Skeletal muscle satellite cell (primary cell): ENCODE data around the gene GPC5.

ENCODE experiments used
- H3K27me3 ChIP-seq: 2 replicates; pipeline ENCODE4 v1.7.0; 2013; ENCODE audit warnings: low read length; ENCODE audit not compliant: control insufficient read depth, insufficient read depth
- H3K36me3 ChIP-seq: 2 replicates; pipeline ENCODE4 v1.7.0; 2013; ENCODE audit warnings: mild to moderate bottlenecking, control low read depth, low read length; ENCODE audit not compliant: insufficient read depth
- H3K4me1 ChIP-seq: 2 replicates; pipeline ENCODE4 v1.7.0; 2013; ENCODE audit warnings: low read length; ENCODE audit not compliant: control insufficient read depth, insufficient read depth
- H3K4me2 ChIP-seq: 2 replicates; pipeline ENCODE4 v1.7.0; 2013; ENCODE audit warnings: mild to moderate bottlenecking, low read length
- H3K4me3 ChIP-seq: 2 replicates; pipeline ENCODE4 v1.7.0; 2013; ENCODE audit warnings: low read length
- H3K9ac ChIP-seq: 2 replicates; pipeline ENCODE4 v1.7.0; 2013; ENCODE audit warnings: mild to moderate bottlenecking, low read depth, low read length, moderate library complexity
- H3K9me3 ChIP-seq: replicated peaks from 2 replicates; pipeline ENCODE4 v1.7.0; 2013; ENCODE audit warnings: mild to moderate bottlenecking, control low read depth, low read length

Gene GPC5

GRCh38 chr13:91702411-91702810 lies 304.0 kb downstream of the GPC5 start:
- Histone ChIP-seq H3K4me1 (no peaks in the 10 kb centered on the region), H3K4me3 (no peak overlapping the region), H3K4me2 (no peak overlapping the region), H3K36me3 (no peaks in the 10 kb centered on the region), H3K9ac (no peak overlapping the region), H3K9me3 (peaks cover 4% of the 10 kb centered on the region), H3K27me3 (no peaks in the 10 kb centered on the region)

DNA sequence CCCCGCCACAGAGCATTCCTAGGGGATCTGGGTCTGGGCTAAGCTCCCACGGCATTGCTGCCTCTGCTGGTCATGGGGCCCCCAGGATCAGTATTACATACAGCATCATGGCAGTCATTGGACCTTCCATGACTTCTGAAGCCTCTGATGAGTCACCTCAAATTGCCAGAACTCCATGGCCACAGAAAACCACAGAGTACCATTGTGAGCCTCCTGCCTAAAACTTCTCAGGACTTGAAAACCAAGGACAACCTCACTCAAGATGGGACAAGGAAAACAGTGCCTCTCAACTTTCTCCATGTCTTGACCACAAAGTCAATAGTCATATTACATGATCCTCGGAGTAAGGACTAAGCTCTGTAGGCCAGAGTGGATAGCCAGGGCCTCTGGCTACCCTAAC lies 306.0 kb downstream of the GPC5 start:
- no peaks in the 10 kb centered on the region for H3K36me3 ChIP-seq

GRCh38 chr13:91708558-91708957 lies 310.1 kb downstream of the GPC5 start:
- no peak overlapping the region for H3K4me2 ChIP-seq
- no peaks in the 10 kb centered on the region for H3K27me3 ChIP-seq
- H3K9me3 ChIP-seq = peaks cover 4% of the 10 kb centered on the region
- H3K36me3 ChIP-seq = no peaks in the 10 kb centered on the region
- H3K4me1 ChIP-seq = no peaks in the 10 kb centered on the region
- no peak overlapping the region for H3K4me3 ChIP-seq
- no peak overlapping the region for H3K9ac ChIP-seq

More for the DNA sequence above, 306.0 kb downstream of the GPC5 start:
- Histone ChIP-seq H3K4me1 (no peaks in the 10 kb centered on the region), H3K4me2 (no peak overlapping the region), H3K27me3 (no peaks in the 10 kb centered on the region), H3K9me3 (peaks cover 4% of the 10 kb centered on the region), H3K9ac (no peak overlapping the region), H3K4me3 (no peak overlapping the region)

- no peaks in the 10 kb centered on the region for H3K4me1 ChIP-seq
- no peak overlapping the region for H3K4me3 ChIP-seq
- peaks cover 4% of the 10 kb centered on the region for H3K9me3 ChIP-seq
- no peak overlapping the region for H3K4me2 ChIP-seq
- H3K9ac ChIP-seq = no peak overlapping the region
- no peaks in the 10 kb centered on the region for H3K27me3 ChIP-seq
- no peaks in the 10 kb centered on the region for H3K36me3 ChIP-seq
These were observed 310.8 kb downstream of the GPC5 start for GRCh38 chr13:91709180-91709579.

- H3K4me1 ChIP-seq = no peaks in the 10 kb centered on the region
- H3K4me3 ChIP-seq = no peak overlapping the region
- no peak overlapping the region for H3K9ac ChIP-seq
- H3K36me3 ChIP-seq = no peaks in the 10 kb centered on the region
- H3K4me2 ChIP-seq = no peak overlapping the region
- no peaks in the 10 kb centered on the region for H3K27me3 ChIP-seq
- H3K9me3 ChIP-seq = no peaks in the 10 kb centered on the region
These were observed 312.3 kb downstream of the GPC5 start for GRCh38 chr13:91710733-91711132.

- H3K4me2 ChIP-seq = no peak overlapping the region
- H3K27me3 ChIP-seq = no peaks in the 10 kb centered on the region
- H3K4me3 ChIP-seq = no peak overlapping the region
- no peaks in the 10 kb centered on the region for H3K4me1 ChIP-seq
- H3K36me3 ChIP-seq = no peaks in the 10 kb centered on the region
- no peaks in the 10 kb centered on the region for H3K9me3 ChIP-seq
- no peak overlapping the region for H3K9ac ChIP-seq
These were observed 316.4 kb downstream of the GPC5 start for GRCh38 chr13:91714855-91715254.

- H3K9me3 ChIP-seq = no peaks in the 10 kb centered on the region
- H3K4me1 ChIP-seq = no peaks in the 10 kb centered on the region
- H3K4me3 ChIP-seq = no peak overlapping the region
- H3K4me2 ChIP-seq = no peak overlapping the region
- H3K27me3 ChIP-seq = no peaks in the 10 kb centered on the region
- H3K9ac ChIP-seq = no peak overlapping the region
- no peaks in the 10 kb centered on the region for H3K36me3 ChIP-seq
These were observed 318.1 kb downstream of the GPC5 start for GRCh38 chr13:91716436-91717065.

- Histone ChIP-seq H3K4me1 (no peaks in the 10 kb centered on the region), H3K9ac (no peak overlapping the region), H3K36me3 (no peaks in the 10 kb centered on the region), H3K27me3 (no peaks in the 10 kb centered on the region), H3K4me3 (no peak overlapping the region), H3K9me3 (no peaks in the 10 kb centered on the region), H3K4me2 (no peak overlapping the region)
These were observed 320.6 kb downstream of the GPC5 start for GRCh38 chr13:91719033-91719432.

DNA sequence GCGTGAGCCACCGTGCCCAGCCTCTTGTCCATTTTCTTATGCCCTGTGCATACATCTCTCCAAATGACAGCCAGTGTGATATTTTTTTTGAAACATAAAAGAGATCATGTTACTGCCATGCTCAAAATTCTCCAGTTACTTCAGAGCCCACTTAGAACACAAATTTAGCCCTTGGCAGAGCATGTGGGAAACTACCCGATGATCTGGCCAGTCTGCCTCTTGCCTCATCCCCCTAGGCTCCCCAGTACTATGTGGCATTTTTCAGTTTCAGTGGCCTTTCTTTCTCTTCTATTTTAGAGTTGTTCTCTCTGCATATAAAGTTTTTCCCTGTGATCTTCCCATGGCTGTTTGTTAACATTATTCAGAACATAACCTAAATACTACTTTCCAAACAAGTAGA lies 323.0 kb downstream of the GPC5 start:
- Histone ChIP-seq H3K27me3 (no peaks in the 10 kb centered on the region), H3K36me3 (no peaks in the 10 kb centered on the region), H3K4me1 (no peaks in the 10 kb centered on the region), H3K4me2 (no peak overlapping the region), H3K9me3 (no peaks in the 10 kb centered on the region), H3K9ac (no peak overlapping the region), H3K4me3 (no peak overlapping the region)

DNA sequence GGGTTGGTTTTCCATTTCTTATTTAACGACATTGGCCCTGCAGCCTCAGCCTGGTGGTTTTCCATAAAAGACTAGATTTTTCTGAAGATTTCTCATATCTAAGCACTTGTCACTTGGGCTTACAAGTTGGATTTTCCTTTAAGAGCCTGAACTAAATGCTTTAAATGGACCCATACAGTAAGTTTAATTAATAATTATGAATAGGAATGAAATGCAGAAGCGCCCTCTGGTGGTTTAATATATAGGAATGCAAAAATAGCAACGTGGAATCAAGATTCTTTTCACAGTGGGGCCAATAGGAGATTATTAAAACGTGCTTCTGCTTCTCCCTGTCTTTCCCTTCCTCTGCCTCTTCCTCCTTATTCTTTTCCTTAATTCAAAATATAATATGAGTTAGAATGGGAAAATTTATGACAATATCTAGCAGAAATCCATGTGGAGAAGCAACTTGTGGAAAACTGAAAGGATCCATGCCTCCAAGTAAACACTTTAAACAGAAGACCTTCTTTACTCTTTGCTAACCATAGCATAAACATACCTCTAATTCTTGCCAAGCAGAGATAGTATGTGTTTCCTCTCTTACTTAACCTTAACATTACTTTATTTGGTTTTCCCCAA lies 324.0 kb downstream of the GPC5 start:
- Histone ChIP-seq H3K9ac (no peak overlapping the region), H3K4me1 (no peaks in the 10 kb centered on the region), H3K4me2 (no peak overlapping the region), H3K9me3 (no peaks in the 10 kb centered on the region), H3K27me3 (no peaks in the 10 kb centered on the region), H3K36me3 (no peaks in the 10 kb centered on the region), H3K4me3 (no peak overlapping the region)

DNA sequence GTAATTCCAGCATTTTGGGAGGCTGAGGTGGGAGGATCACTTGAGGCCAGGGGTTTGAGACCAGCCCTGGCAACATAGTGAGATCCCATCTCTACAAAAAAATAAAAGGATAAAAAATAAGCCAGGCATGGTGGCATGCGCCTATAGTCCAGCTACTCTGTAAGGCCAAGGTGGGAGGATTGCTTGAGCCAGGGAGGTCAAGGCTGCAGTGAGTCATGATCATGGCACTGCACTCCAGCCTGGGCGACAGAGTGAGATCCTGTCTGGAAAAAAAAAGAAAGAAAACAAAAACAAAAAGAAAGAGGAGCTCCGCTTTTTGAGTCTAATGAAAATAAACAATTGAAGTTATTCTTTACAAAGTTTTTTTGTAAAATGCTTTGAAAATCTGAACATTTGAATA lies 326.2 kb downstream of the GPC5 start:
- Histone ChIP-seq H3K27me3 (no peaks in the 10 kb centered on the region), H3K9me3 (no peaks in the 10 kb centered on the region), H3K4me2 (no peak overlapping the region), H3K4me1 (no peaks in the 10 kb centered on the region), H3K36me3 (no peaks in the 10 kb centered on the region), H3K4me3 (no peak overlapping the region), H3K9ac (no peak overlapping the region)

DNA sequence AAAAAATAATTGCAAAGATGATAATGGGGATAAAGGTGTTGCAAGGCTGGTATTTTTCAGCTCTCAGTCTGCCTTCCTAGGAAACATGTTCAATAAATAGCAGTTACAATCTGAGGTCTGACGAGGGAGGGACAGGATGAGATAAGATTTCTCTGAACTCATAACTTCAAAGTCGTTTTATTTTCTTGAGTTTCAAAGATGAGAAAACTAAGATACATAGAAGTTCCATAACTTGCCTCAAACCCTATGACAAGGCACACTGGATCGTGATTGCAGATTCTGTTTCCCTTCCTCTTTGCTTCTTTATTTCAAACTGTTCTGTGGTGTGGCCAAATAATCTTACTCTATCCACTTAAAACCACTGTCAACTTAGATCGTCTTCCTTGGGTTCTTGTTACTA lies 327.2 kb downstream of the GPC5 start:
- no peaks in the 10 kb centered on the region for H3K4me1 ChIP-seq
- no peaks in the 10 kb centered on the region for H3K27me3 ChIP-seq
- no peak overlapping the region for H3K4me3 ChIP-seq
- H3K36me3 ChIP-seq = no peaks in the 10 kb centered on the region
- H3K4me2 ChIP-seq = no peak overlapping the region
- no peaks in the 10 kb centered on the region for H3K9me3 ChIP-seq
- H3K9ac ChIP-seq = no peak overlapping the region
